Neural cell (in vitro differentiated cells): ENCODE measurements around the gene FBL. TPM values are rescaled to one million over a fixed set of nuclear protein-coding genes. Genes with fewer than 3 reads are reported as not detected.
"Not testable (repeated sequence)": the region's sequence is repeated elsewhere in the genome, so short reads cannot be mapped to it uniquely, and the experiment has no call there.

ENCODE experiments used
- H2AFZ ChIP-seq: fragments of 200-600, 300-800 bp; sonication (generic), shearing (Covaris generic); 2 replicates; pipeline ENCODE4 v1.6.0; 2014; ENCODE audit warnings: low read depth, mild to moderate bottlenecking, antibody characterized with exemption, low read length, moderate library complexity
- H3F3A ChIP-seq: fragments of 200-600 bp; shearing (Covaris generic); 2 replicates; pipeline ENCODE4 v1.6.1; 2016; ENCODE audit warnings: mild to moderate bottlenecking, moderate library complexity, mixed read lengths, antibody characterized with exemption, low read length; ENCODE audit not compliant: insufficient read depth, poor library complexity, severe bottlenecking
- H3K27ac ChIP-seq: fragments of 200-600, 300-800 bp; sonication (generic), shearing (Covaris generic); 2 replicates; pipeline ENCODE4 v1.5.1; 2014; ENCODE audit warnings: mild to moderate bottlenecking, low read length, moderate library complexity
- H3K27me3 ChIP-seq: fragments of 300-800, 200-600 bp; sonication (generic), shearing (Covaris generic); 2 replicates; pipeline ENCODE4 v1.6.0; 2014; ENCODE audit warnings: mild to moderate bottlenecking, low read depth, low read length, moderate library complexity; ENCODE audit not compliant: insufficient read depth
- H3K36me3 ChIP-seq: fragments of 300-800, 200-600 bp; sonication (generic), shearing (Covaris generic); 2 replicates; pipeline ENCODE4 v1.5.1; 2014; ENCODE audit warnings: mild to moderate bottlenecking, antibody characterized with exemption, low read length, moderate library complexity; ENCODE audit not compliant: insufficient read depth
- H3K4me2 ChIP-seq: fragments of 300-800, 200-600 bp; sonication (generic), shearing (Covaris generic); 2 replicates; pipeline ENCODE4 v1.6.0; 2014; ENCODE audit warnings: mild to moderate bottlenecking, low read length
- H3K4me3 ChIP-seq: fragments of 300-800, 200-600 bp; sonication (generic), shearing (Covaris generic); 2 replicates; pipeline ENCODE4 v1.5.1; 2014; ENCODE audit warnings: mild to moderate bottlenecking, low read length, moderate library complexity
- H3K79me2 ChIP-seq: fragments of 200-600 bp; shearing (Covaris generic); replicated peaks from 2 replicates; pipeline ENCODE4 v1.6.0; 2014; ENCODE audit warnings: mild to moderate bottlenecking, low read length, moderate library complexity; ENCODE audit not compliant: insufficient read depth
- H3K9ac ChIP-seq: fragments of 300-800, 200-600 bp; sonication (generic), shearing (Covaris generic); 2 replicates; pipeline ENCODE4 v1.6.1; 2016; ENCODE audit warnings: mild to moderate bottlenecking, low read length, mixed read lengths
- H3K9me2 ChIP-seq: fragments of 200-600 bp; shearing (Covaris generic); 2 replicates; pipeline ENCODE4 v1.6.1; 2016; ENCODE audit warnings: mild to moderate bottlenecking, low read length, mixed read lengths; ENCODE audit not compliant: insufficient read depth
- H3K9me3 ChIP-seq: fragments of 200-600, 300-800 bp; sonication (generic), shearing (Covaris generic); 2 replicates; pipeline ENCODE4 v1.6.1; 2016; ENCODE audit warnings: mild to moderate bottlenecking, mixed run types, low read length, moderate library complexity, mixed read lengths
- H4K20me1 ChIP-seq: fragments of 200-600 bp; shearing (Covaris generic); 2 replicates; pipeline ENCODE4 v1.6.1; 2016; ENCODE audit warnings: mild to moderate bottlenecking, mixed run types; ENCODE audit not compliant: insufficient read depth
- EP300 ChIP-seq: fragments of 450-650 bp; conservative IDR thresholded peaks from 2 replicates; pipeline ENCODE4 v1.6.1; 2014; ENCODE audit warnings: antibody characterized with exemption, mild to moderate bottlenecking, moderate library complexity; ENCODE audit not compliant: poor library complexity, severe bottlenecking
- RAD21 ChIP-seq: fragments of 450-650 bp; conservative IDR thresholded peaks from 2 replicates; pipeline ENCODE4 v1.6.1; 2014; ENCODE audit warnings: antibody characterized with exemption, mild to moderate bottlenecking, moderate library complexity
- polyA plus RNA-seq: library from polyadenylated mRNA; depleted of rRNA; stranded (reverse); fragments of >200 nt; gene quantifications from 2 replicates; pipeline ENCODE4 v1.2.3, GENCODE V29; 2014
- TF ChIP-seq, protein P1 (sequence below): fragments of 450-650 bp; IDR thresholded peaks from 2 replicates; pipeline ENCODE4 v1.5.1; 2014; ENCODE audit warnings: antibody characterized with exemption, mild to moderate bottlenecking, moderate library complexity; ENCODE audit not compliant: poor library complexity, severe bottlenecking

Gene FBL
- polyA plus RNA-seq, 1 donor from 2014 or later, result 84.7 TPM

DNA sequence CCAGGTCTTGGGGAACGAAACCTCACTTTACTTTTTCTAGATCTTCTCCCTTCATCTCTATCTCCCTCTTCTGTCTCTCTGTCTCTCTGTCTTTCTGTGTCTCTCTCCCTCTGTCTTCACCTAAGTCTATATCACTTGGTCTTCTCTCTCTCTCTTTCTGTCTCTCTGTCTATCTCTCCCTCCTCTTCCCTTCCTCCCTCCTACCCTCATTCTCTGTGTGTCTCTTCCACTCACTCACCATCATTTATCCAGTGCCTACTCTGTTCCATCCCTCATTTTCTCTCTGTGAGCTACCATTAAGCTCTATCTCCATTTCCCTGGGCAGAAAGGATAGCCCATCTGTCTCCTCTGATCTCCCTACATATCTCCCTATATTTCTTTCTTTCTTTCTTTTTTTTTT, 32.2 kb upstream of the FBL start:
- TF ChIP-seq RAD21 (no peak), EP300 (no peak)
- TF ChIP-seq, protein P1, sequence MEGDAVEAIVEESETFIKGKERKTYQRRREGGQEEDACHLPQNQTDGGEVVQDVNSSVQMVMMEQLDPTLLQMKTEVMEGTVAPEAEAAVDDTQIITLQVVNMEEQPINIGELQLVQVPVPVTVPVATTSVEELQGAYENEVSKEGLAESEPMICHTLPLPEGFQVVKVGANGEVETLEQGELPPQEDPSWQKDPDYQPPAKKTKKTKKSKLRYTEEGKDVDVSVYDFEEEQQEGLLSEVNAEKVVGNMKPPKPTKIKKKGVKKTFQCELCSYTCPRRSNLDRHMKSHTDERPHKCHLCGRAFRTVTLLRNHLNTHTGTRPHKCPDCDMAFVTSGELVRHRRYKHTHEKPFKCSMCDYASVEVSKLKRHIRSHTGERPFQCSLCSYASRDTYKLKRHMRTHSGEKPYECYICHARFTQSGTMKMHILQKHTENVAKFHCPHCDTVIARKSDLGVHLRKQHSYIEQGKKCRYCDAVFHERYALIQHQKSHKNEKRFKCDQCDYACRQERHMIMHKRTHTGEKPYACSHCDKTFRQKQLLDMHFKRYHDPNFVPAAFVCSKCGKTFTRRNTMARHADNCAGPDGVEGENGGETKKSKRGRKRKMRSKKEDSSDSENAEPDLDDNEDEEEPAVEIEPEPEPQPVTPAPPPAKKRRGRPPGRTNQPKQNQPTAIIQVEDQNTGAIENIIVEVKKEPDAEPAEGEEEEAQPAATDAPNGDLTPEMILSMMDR, result no peak
- Histone ChIP-seq H3K36me3 (no peaks in the 10 kb centered on the region), H3K79me2 (no peaks in the 10 kb centered on the region), H3K4me2 (no peak overlapping the region), H3K9ac (no peak overlapping the region), H3K9me3 (no peaks in the 10 kb centered on the region), H2AFZ (no peak overlapping the region), H3K9me2 (no peaks in the 10 kb centered on the region), H4K20me1 (no peaks in the 10 kb centered on the region), H3K27me3 (no peaks in the 10 kb centered on the region), H3K27ac (no peak overlapping the region), H3F3A (no peaks in the 10 kb centered on the region), H3K4me3 (no peak overlapping the region)

DNA sequence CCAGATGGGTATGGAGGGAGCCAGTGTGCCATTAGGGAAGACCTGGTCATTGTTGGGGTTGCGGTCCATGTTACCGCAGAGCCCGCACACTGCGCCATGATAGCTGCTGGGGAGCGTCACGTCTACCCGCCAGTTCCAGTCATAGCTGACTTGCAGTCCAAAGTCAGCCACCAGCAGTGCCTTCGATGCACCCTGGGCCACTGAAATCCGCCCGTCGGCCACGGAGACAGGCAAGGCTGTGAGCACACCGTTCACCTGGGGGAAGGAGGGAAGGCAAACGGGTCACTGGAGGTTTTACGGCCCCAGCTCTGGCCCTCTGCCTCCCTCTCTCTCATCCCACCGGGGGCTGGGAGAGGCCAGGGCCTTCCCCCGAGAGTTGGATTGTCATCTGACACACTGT, 31.8 kb upstream of the FBL start:
- not testable (repeated sequence) for H3K36me3 ChIP-seq, H3K27ac ChIP-seq, H3K27me3 ChIP-seq, H3F3A ChIP-seq, H3K9me3 ChIP-seq, H2AFZ ChIP-seq, H4K20me1 ChIP-seq, H3K9me2 ChIP-seq, H3K4me2 ChIP-seq, H3K9ac ChIP-seq, H3K79me2 ChIP-seq, H3K4me3 ChIP-seq

DNA sequence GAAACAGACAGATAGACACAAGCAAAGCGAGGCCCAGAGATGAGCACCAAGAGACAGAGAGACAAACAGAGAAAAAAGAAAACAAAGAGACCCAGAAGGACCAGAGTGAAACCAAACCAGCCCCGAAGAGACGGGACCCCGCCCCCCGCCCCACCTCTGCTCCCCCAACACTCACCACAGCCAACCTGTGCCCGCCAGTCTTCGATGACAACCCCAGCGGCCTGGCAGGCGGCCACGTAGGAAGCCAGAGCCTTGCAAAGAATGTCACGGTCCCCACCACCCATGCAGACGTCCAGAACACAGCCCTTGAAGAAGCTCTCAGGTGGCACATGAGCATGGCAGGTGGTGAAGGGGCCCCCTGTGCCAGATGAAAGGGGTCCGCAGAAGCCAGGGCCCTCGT, 31.3 kb upstream of the FBL start:
- not testable (repeated sequence) for H3K9me3 ChIP-seq, H3K27ac ChIP-seq, H3K27me3 ChIP-seq, H3F3A ChIP-seq, H3K79me2 ChIP-seq, H2AFZ ChIP-seq, H3K4me2 ChIP-seq, H3K36me3 ChIP-seq, H4K20me1 ChIP-seq, H3K9ac ChIP-seq, H3K4me3 ChIP-seq, H3K9me2 ChIP-seq

DNA sequence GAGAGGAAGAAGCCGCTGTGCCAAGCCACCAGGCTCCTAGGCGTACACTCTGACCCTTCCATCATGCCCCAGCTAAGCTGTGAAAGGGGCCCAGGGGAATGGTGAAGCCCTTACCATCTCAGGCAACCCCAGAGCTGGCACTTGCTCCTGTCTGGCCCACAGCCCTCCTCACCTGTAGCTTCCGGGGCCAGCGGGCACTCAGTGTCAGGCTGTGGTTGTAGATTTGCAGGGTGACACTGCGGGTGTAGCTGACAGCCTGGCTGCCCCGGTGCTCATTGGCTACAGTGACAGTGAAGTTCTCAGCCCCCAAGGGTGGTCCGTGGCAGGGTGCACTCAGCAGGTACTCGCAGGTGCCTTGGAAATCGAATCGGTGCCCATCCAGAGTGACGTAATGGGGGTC, 30.3 kb upstream of the FBL start:
- not testable (repeated sequence) for H3K9me2 ChIP-seq, H4K20me1 ChIP-seq, H3K4me3 ChIP-seq, H3K79me2 ChIP-seq, H3K36me3 ChIP-seq, H3K9ac ChIP-seq, H2AFZ ChIP-seq, H3K9me3 ChIP-seq, H3K27me3 ChIP-seq, H3K4me2 ChIP-seq, H3K27ac ChIP-seq, H3F3A ChIP-seq

DNA sequence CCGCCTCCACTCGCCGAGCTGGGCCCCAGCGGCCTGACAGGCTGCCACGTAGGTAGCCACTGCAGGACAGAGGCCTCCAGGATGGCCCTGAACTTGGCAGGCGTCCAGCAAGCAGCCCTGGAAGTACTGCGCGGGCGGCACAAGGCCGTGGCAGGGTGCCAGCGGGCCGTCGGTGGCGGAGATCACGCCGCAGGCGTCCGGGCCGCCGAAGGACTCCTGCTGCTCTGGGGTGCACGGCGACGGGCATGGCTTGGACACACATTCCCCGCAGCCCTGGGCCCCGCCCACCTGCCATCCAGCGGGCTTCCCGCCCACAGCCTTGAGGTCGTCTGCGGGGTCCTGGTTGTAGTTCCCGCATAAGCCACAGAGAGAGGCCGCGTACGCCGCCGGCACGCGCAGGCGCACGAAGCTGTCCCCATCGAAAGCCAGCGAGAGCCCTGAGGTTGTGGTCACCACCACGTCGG, 29.3 kb upstream of the FBL start:
- H3K36me3 ChIP-seq, H3K9me3 ChIP-seq, H3K4me3 ChIP-seq, H2AFZ ChIP-seq, H4K20me1 ChIP-seq, H3K27ac ChIP-seq, H3K9ac ChIP-seq, H3F3A ChIP-seq, H3K9me2 ChIP-seq, H3K79me2 ChIP-seq, H3K27me3 ChIP-seq, H3K4me2 ChIP-seq: not testable (repeated sequence)
